ENCODE measurements around the gene NTM. TPM values are rescaled to one million over a fixed set of nuclear protein-coding genes. Genes with fewer than 3 reads are reported as not detected.

Gene NTM
- total and polyA plus RNA-seq, 2 experiments from 2014 or later, result 25.9 to 49.0 TPM

GRCh38 chr11:132200353-132200936 lies 830.0 kb downstream of the NTM start:
- no peaks in the 10 kb centered on the region for H3K79me2 ChIP-seq (ENCODE audit: insufficient read depth)
- TF ChIP-seq EZH2 (IDR thresholded peaks at IDR 0.05; ENCODE audit: insufficient read depth, poor library complexity, severe bottlenecking) (no peak), EZH2phosphoT487 (IDR thresholded peaks at IDR 0.05; ENCODE audit: insufficient read depth, low read depth) (no peak)

GRCh38 chr11:132202621-132203020 lies 832.2 kb downstream of the NTM start:
- in situ Hi-C loops (cut with MboI), result no loop called here
- WGBS, 2 experiments (ENCODE audit: low coverage in 1 of 2, low lambda C conversion rate in 2 of 2, missing lambda C conversion rate in 2 of 2), result 39 to 41% methylated on average over 3 of the region's 3 CpGs
- DNase-seq, result peak; percentile 53

More at GRCh38 chr11:132200353-132200936, 830.0 kb downstream of the NTM start:
- Histone ChIP-seq H3K27me3 (replicated peaks; ENCODE audit: insufficient read depth) (no peaks in the 10 kb centered on the region), H2AFZ (no peak overlapping the region), H3K27ac (no peak overlapping the region), H3K9me3 (ENCODE audit: low read depth) (no peaks in the 10 kb centered on the region), H4K20me1 (ENCODE audit: insufficient read depth) (no peaks in the 10 kb centered on the region), H3K9me2 (ENCODE audit: insufficient read depth) (no peaks in the 10 kb centered on the region), H3K4me3 (no peak overlapping the region), H3K36me3 (ENCODE audit: low read depth) (no peaks in the 10 kb centered on the region), H3K9ac (no peak overlapping the region), H3F3A (ENCODE audit: insufficient read depth) (peaks cover 5% of the 10 kb centered on the region; the same call in 1 of the 2 replicates), H3K4me2 (ENCODE audit: unreplicated experiment) (no peak overlapping the region), H3K4me1 (ENCODE audit: insufficient read depth) (0 out of 2 replicates have a peak, but pooled peaks cover 4% of the 10 kb centered on the region)
- DNase-seq, result no peak
- in situ Hi-C loops (cut with MboI), result no loop called here
- 96 to 99% methylated on average over 6 of the region's 6 CpGs for WGBS, 2 experiments (ENCODE audit: low coverage in 1 of 2, low lambda C conversion rate in 2 of 2, missing lambda C conversion rate in 2 of 2)

GRCh38 chr11:132205006-132205405 lies 834.6 kb downstream of the NTM start:
- H3K9me3 ChIP-seq (ENCODE audit: low read depth), result no peaks in the 10 kb centered on the region
- H3K27me3 ChIP-seq (replicated peaks; ENCODE audit: insufficient read depth), result no peaks in the 10 kb centered on the region
- DNase-seq, result no peak
- H3K9ac ChIP-seq, result no peak overlapping the region
- no peak overlapping the region for H3K4me3 ChIP-seq
- H3K79me2 ChIP-seq (ENCODE audit: insufficient read depth), result no peaks in the 10 kb centered on the region
- no peak overlapping the region for H3K4me2 ChIP-seq (ENCODE audit: unreplicated experiment)
- in situ Hi-C loops (cut with MboI), result no loop called here
- no peaks in the 10 kb centered on the region for H4K20me1 ChIP-seq (ENCODE audit: insufficient read depth)
- no peaks in the 10 kb centered on the region for H3K9me2 ChIP-seq (ENCODE audit: insufficient read depth)
- 0 out of 2 replicates have a peak, but pooled peaks cover 4% of the 10 kb centered on the region for H3K4me1 ChIP-seq (ENCODE audit: insufficient read depth)
- no peak overlapping the region for H3K27ac ChIP-seq
- H3F3A ChIP-seq (ENCODE audit: insufficient read depth), result peaks cover 5% of the 10 kb centered on the region; the same call in 1 of the 2 replicates
- TF ChIP-seq EZH2 (IDR thresholded peaks at IDR 0.05; ENCODE audit: insufficient read depth, poor library complexity, severe bottlenecking), result no peak
- no peak for TF ChIP-seq EZH2phosphoT487 (IDR thresholded peaks at IDR 0.05; ENCODE audit: insufficient read depth, low read depth)
- no peaks in the 10 kb centered on the region for H3K36me3 ChIP-seq (ENCODE audit: low read depth)
- no peak overlapping the region for H2AFZ ChIP-seq
- WGBS, 2 experiments (ENCODE audit: low coverage in 1 of 2, low lambda C conversion rate in 2 of 2, missing lambda C conversion rate in 2 of 2), result 93 to 100% methylated on average over 4 of the region's 4 CpGs

More at GRCh38 chr11:132202621-132203020, 832.2 kb downstream of the NTM start:
- Histone ChIP-seq H3K36me3 (ENCODE audit: low read depth) (no peaks in the 10 kb centered on the region), H3F3A (ENCODE audit: insufficient read depth) (peaks cover 5% of the 10 kb centered on the region; the same call in 1 of the 2 replicates), H3K9me2 (ENCODE audit: insufficient read depth) (no peaks in the 10 kb centered on the region), H2AFZ (no peak overlapping the region), H3K4me3 (no peak overlapping the region), H3K9me3 (ENCODE audit: low read depth) (no peaks in the 10 kb centered on the region), H3K79me2 (ENCODE audit: insufficient read depth) (no peaks in the 10 kb centered on the region), H3K27me3 (replicated peaks; ENCODE audit: insufficient read depth) (no peaks in the 10 kb centered on the region), H3K9ac (no peak overlapping the region), H3K4me2 (ENCODE audit: unreplicated experiment) (no peak overlapping the region), H3K4me1 (ENCODE audit: insufficient read depth) (0 out of 2 replicates have a peak, but pooled peaks cover 4% of the 10 kb centered on the region), H4K20me1 (ENCODE audit: insufficient read depth) (no peaks in the 10 kb centered on the region), H3K27ac (no peak overlapping the region)
- no peak for TF ChIP-seq EZH2phosphoT487 (IDR thresholded peaks at IDR 0.05; ENCODE audit: insufficient read depth, low read depth)
- TF ChIP-seq EZH2 (IDR thresholded peaks at IDR 0.05; ENCODE audit: insufficient read depth, poor library complexity, severe bottlenecking), result no peak

GRCh38 chr11:132205496-132205895 lies 835.1 kb downstream of the NTM start:
- in situ Hi-C loops (cut with MboI), result no loop called here
- no peaks in the 10 kb centered on the region for H3K9me2 ChIP-seq (ENCODE audit: insufficient read depth)
- 75 to 77% methylated on average over 3 of the region's 3 CpGs for WGBS, 2 experiments (ENCODE audit: low coverage in 1 of 2, low lambda C conversion rate in 2 of 2, missing lambda C conversion rate in 2 of 2)

More at GRCh38 chr11:132205496-132205895, 835.1 kb downstream of the NTM start:
- no peaks in the 10 kb centered on the region for H3K79me2 ChIP-seq (ENCODE audit: insufficient read depth)
- H3K4me1 ChIP-seq (ENCODE audit: insufficient read depth), result 0 out of 2 replicates have a peak, but pooled peaks cover 4% of the 10 kb centered on the region
- H3K4me3 ChIP-seq, result no peak overlapping the region
- no peaks in the 10 kb centered on the region for H3K9me3 ChIP-seq (ENCODE audit: low read depth)
- no peak overlapping the region for H3K9ac ChIP-seq
- no peak for DNase-seq
- peaks cover 5% of the 10 kb centered on the region; the same call in 1 of the 2 replicates for H3F3A ChIP-seq (ENCODE audit: insufficient read depth)
- no peaks in the 10 kb centered on the region for H4K20me1 ChIP-seq (ENCODE audit: insufficient read depth)
- no peak for TF ChIP-seq EZH2phosphoT487 (IDR thresholded peaks at IDR 0.05; ENCODE audit: insufficient read depth, low read depth)
- no peak for TF ChIP-seq EZH2 (IDR thresholded peaks at IDR 0.05; ENCODE audit: insufficient read depth, poor library complexity, severe bottlenecking)
- H2AFZ ChIP-seq, result no peak overlapping the region
- no peak overlapping the region for H3K27ac ChIP-seq
- H3K4me2 ChIP-seq (ENCODE audit: unreplicated experiment), result no peak overlapping the region
- H3K27me3 ChIP-seq (replicated peaks; ENCODE audit: insufficient read depth), result no peaks in the 10 kb centered on the region
- H3K36me3 ChIP-seq (ENCODE audit: low read depth), result no peaks in the 10 kb centered on the region

All from GM23248 (cell line).